H1 (cell line): Measurements from ENCODE around the gene KIF2C. TPM values are rescaled to one million over a fixed set of nuclear protein-coding genes. Genes with fewer than 3 reads are reported as not detected.

Experiments used
- CTCF ChIA-PET: fragments of 300-600 bp; sonication (Branson Sonifier 250); formaldehyde crosslinking; loops from one replicate; lab custom pipeline; 2021; ENCODE audit not compliant: partially characterized antibody; lab: Charles Lee
- POLR2A ChIA-PET: fragments of 300-600 bp; sonication (Branson Sonifier 250); formaldehyde crosslinking; loops from one replicate; lab custom pipeline; 2021; ENCODE audit warnings: inconsistent platforms; ENCODE audit not compliant: partially characterized antibody; lab: Charles Lee
- DNase-seq, 2 experiments: peaks; one replicate each; pipeline versions ENCODE4 v3.0.0 to v3.0.0-alpha.2; 2010 to 2022; ENCODE audit warnings: low spot score in 2 of 2, low read depth in 1 of 2, mixed read lengths in 1 of 2
- FAIRE-seq: peaks from 2 replicates; lab custom pipeline; 2011; peaks lifted over from hg19 to GRCh38; lab: Jason Lieb, UNC
- H2AFZ ChIP-seq: 2 replicates; pipeline ENCODE4 v1.8.1; 2012; ENCODE audit warnings: low read length, inconsistent platforms
- H2AK5ac ChIP-seq: 2 replicates; pipeline ENCODE4 v1.6.1; 2013; ENCODE audit warnings: low read depth, low read length
- H2BK120ac ChIP-seq: replicated peaks from 2 replicates; pipeline ENCODE3; 2013; ENCODE audit warnings: low read depth, low read length, inconsistent platforms
- H2BK12ac ChIP-seq: 2 replicates; pipeline ENCODE4 v1.6.1; 2013; ENCODE audit warnings: low read depth, low read length
- H2BK15ac ChIP-seq: 2 replicates; pipeline ENCODE4 v1.6.1; 2013; ENCODE audit warnings: low read length
- H2BK20ac ChIP-seq: 2 replicates; pipeline ENCODE4 v1.6.1; 2013; ENCODE audit warnings: low read length
- H2BK5ac ChIP-seq: 2 replicates; pipeline ENCODE4 v1.6.1; 2013; ENCODE audit warnings: low read depth, low read length
- H3K14ac ChIP-seq: 2 replicates; pipeline ENCODE4 v1.6.1; 2013; ENCODE audit warnings: inconsistent platforms; ENCODE audit not compliant: insufficient read length
- H3K18ac ChIP-seq: 2 replicates; pipeline ENCODE4 v1.6.1; 2013; ENCODE audit warnings: low read length; ENCODE audit errors: extremely low read depth
- H3K23ac ChIP-seq: 2 replicates; pipeline ENCODE4 v1.6.1; 2013; ENCODE audit warnings: inconsistent platforms; ENCODE audit not compliant: insufficient read length
- H3K23me2 ChIP-seq: 2 replicates; pipeline ENCODE4 v1.6.1; 2013; ENCODE audit warnings: low read depth, low read length
- H3K27ac ChIP-seq: 2 replicates; pipeline ENCODE4 v1.6.1; 2011; ENCODE audit warnings: low read depth, low read length, inconsistent platforms
- H3K27me3 ChIP-seq, 4 experiments: replicated peaks in 1 of 4; 1 replicate in 1 of 4; 2 replicates in 3 of 4; pipeline versions ENCODE4 v1.6.1 to v1.8.1; 2011 to 2013; ENCODE audit warnings: low read length in 3 of 4, mild to moderate bottlenecking in 3 of 4, inconsistent platforms in 2 of 4, mixed read lengths in 2 of 4, moderate library complexity in 1 of 4; ENCODE audit not compliant: control insufficient read depth in 3 of 4, insufficient read depth in 3 of 4; ENCODE audit errors: extremely low read depth in 1 of 4
- H3K36me3 ChIP-seq, 4 experiments: 2 replicates each; pipeline versions ENCODE4 v1.6.1 to v1.8.1; 2011 to 2013; ENCODE audit warnings: mild to moderate bottlenecking in 4 of 4, low read length in 3 of 4, moderate library complexity in 2 of 4, control low read depth in 1 of 4, inconsistent platforms in 1 of 4; ENCODE audit not compliant: insufficient read depth in 4 of 4, control insufficient read depth in 2 of 4
- H3K4ac ChIP-seq: replicated peaks from 2 replicates; pipeline ENCODE3; 2013; ENCODE audit warnings: low read length, low read depth, mixed read lengths, inconsistent platforms; ENCODE audit not compliant: insufficient read length
- H3K4me1 ChIP-seq, 4 experiments: replicated peaks in 1 of 4; 1 replicate in 1 of 4; 2 replicates in 3 of 4; pipeline versions ENCODE4 v1.6.1 to v1.8.1; 2011 to 2013; ENCODE audit warnings: low read length in 3 of 4, inconsistent platforms in 2 of 4, mixed read lengths in 1 of 4; ENCODE audit not compliant: insufficient read depth in 4 of 4, control insufficient read depth in 3 of 4
- H3K4me2 ChIP-seq, 2 experiments: 2 replicates each; pipeline versions ENCODE4 v1.6.1 to v1.8.1; 2011 to 2013; ENCODE audit warnings: low read depth in 2 of 2, low read length in 2 of 2, control low read depth in 1 of 2, inconsistent platforms in 1 of 2, mild to moderate bottlenecking in 1 of 2; ENCODE audit not compliant: insufficient read depth in 1 of 2
- H3K4me3 ChIP-seq, 4 experiments: fragments of 200-600, 300-600 bp in 1 of 4; sonication (generic), shearing (Covaris generic), sonication (Bioruptor Twin) in 1 of 4; 2 replicates each; pipeline versions ENCODE4 v1.5.1 to v1.8.1; 2011 to 2016; ENCODE audit warnings: low read length in 4 of 4, low read depth in 3 of 4, control low read depth in 2 of 4, inconsistent platforms in 2 of 4, mild to moderate bottlenecking in 2 of 4, mixed read lengths in 1 of 4, moderate library complexity in 1 of 4; ENCODE audit not compliant: insufficient read depth in 2 of 4; ENCODE audit errors: extremely low read depth in 1 of 4
- H3K56ac ChIP-seq: replicated peaks from 2 replicates; pipeline ENCODE3; 2013; ENCODE audit warnings: low read depth, mild to moderate bottlenecking, mixed read lengths, low read length, inconsistent platforms; ENCODE audit not compliant: insufficient read length
- H3K79me1 ChIP-seq: 2 replicates; pipeline ENCODE4 v1.6.1; 2013; ENCODE audit warnings: low read depth, low read length, control low read depth
- H3K79me2 ChIP-seq, 2 experiments: 2 replicates each; pipeline versions ENCODE4 v1.6.1 to v1.8.1; 2012 to 2013; ENCODE audit warnings: low read length in 2 of 2, mild to moderate bottlenecking in 2 of 2, inconsistent platforms in 1 of 2; ENCODE audit not compliant: insufficient read depth in 2 of 2, control insufficient read depth in 1 of 2
- H3K9ac ChIP-seq, 4 experiments: replicated peaks in 1 of 4; 1 replicate in 1 of 4; 2 replicates in 3 of 4; pipeline versions ENCODE4 v1.6.1 to v1.8.1; 2011 to 2013; ENCODE audit warnings: low read depth in 3 of 4, low read length in 3 of 4, control low read depth in 2 of 4, mild to moderate bottlenecking in 2 of 4, moderate library complexity in 2 of 4, inconsistent platforms in 1 of 4; ENCODE audit errors: extremely low read depth in 1 of 4
- H3K9me3 ChIP-seq, 2 experiments: 2 replicates each; pipeline versions ENCODE4 v1.6.1 to v1.8.1; 2012 to 2013; ENCODE audit warnings: mild to moderate bottlenecking in 2 of 2, moderate library complexity in 2 of 2, control low read depth in 1 of 2, inconsistent platforms in 1 of 2, low read depth in 1 of 2, low read length in 1 of 2, mixed read lengths in 1 of 2; ENCODE audit not compliant: insufficient read depth in 2 of 2
- H4K20me1 ChIP-seq, 2 experiments: replicated peaks in 1 of 2; 2 replicates each; pipeline versions ENCODE3 to v1.8.1; 2011 to 2013; ENCODE audit warnings: inconsistent platforms in 2 of 2, low read length in 2 of 2, mild to moderate bottlenecking in 1 of 2; ENCODE audit not compliant: insufficient read depth in 2 of 2, control insufficient read depth in 1 of 2
- H4K5ac ChIP-seq: 2 replicates; pipeline ENCODE4 v1.6.1; 2013; ENCODE audit warnings: low read length, low read depth, mixed read lengths, inconsistent platforms; ENCODE audit not compliant: insufficient read length
- H4K8ac ChIP-seq: 2 replicates; pipeline ENCODE4 v1.8.0; 2013; ENCODE audit warnings: mild to moderate bottlenecking, moderate library complexity, low read length, inconsistent platforms; ENCODE audit not compliant: insufficient read depth; ENCODE audit errors: extremely low read depth
- H4K91ac ChIP-seq: replicated peaks from 2 replicates; pipeline ENCODE3; 2013; ENCODE audit warnings: low read length, mixed read lengths, inconsistent platforms; ENCODE audit not compliant: insufficient read length
- CBX5 ChIP-seq: fragments of 300-800, 300-1000 bp; sonication (generic); IDR thresholded peaks from 2 replicates; pipeline ENCODE4 v1.7.1; 2016; ENCODE audit warnings: antibody characterized with exemption, low read length, low read depth
- EZH2 ChIP-seq: fragments of 200-600 bp; sonication (generic); IDR thresholded peaks from 2 replicates; pipeline ENCODE4 v1.7.1; 2012; ENCODE audit warnings: low read depth, mild to moderate bottlenecking, moderate library complexity, low read length, inconsistent platforms; ENCODE audit not compliant: severe bottlenecking
- HDAC6 ChIP-seq: IDR thresholded peaks from one replicate; pipeline ENCODE4 v1.7.1; 2012; ENCODE audit warnings: low read depth, mild to moderate bottlenecking, inconsistent platforms, low read length, moderate library complexity
- JUN ChIP-seq: IDR thresholded peaks from 2 replicates; pipeline ENCODE4 v1.6.1; 2011; ENCODE audit warnings: low read depth, mild to moderate bottlenecking, improper control_type of control experiment, low read length
- JUND ChIP-seq: IDR thresholded peaks from 2 replicates; pipeline ENCODE4 v1.6.1; 2011; ENCODE audit warnings: mild to moderate bottlenecking, improper control_type of control experiment, low read length
- MAX ChIP-seq: IDR thresholded peaks from 2 replicates; pipeline ENCODE4 v1.6.1; 2012; ENCODE audit warnings: inconsistent platforms
- NANOG ChIP-seq: IDR thresholded peaks from 2 replicates; pipeline ENCODE4 v1.6.1; 2011; ENCODE audit warnings: low read length, low read depth, mild to moderate bottlenecking, inconsistent platforms; ENCODE audit not compliant: insufficient read depth, poor library complexity, severe bottlenecking
- POU5F1 ChIP-seq: IDR thresholded peaks from 2 replicates; pipeline ENCODE4 v1.6.1; 2011; ENCODE audit warnings: low read depth, mild to moderate bottlenecking, low read length, moderate library complexity
- RFX5 ChIP-seq: IDR thresholded peaks from 2 replicates; pipeline ENCODE4 v1.6.1; 2011; ENCODE audit warnings: low read depth, low read length, improper control_type of control experiment, borderline replicate concordance
- SP1 ChIP-seq: IDR thresholded peaks from 2 replicates; pipeline ENCODE4 v1.6.1; 2011; ENCODE audit warnings: low read depth, low read length
- SUZ12 ChIP-seq: fragments of 200-600 bp; sonication (generic); IDR thresholded peaks from 2 replicates; pipeline ENCODE4 v1.6.1; 2012; ENCODE audit warnings: mild to moderate bottlenecking, inconsistent platforms, low read length, moderate library complexity, mixed read lengths
- WGBS, 2 experiments: shearing (Covaris generic) in 1 of 2; methylation state at CpG; one replicate each; pipeline versions ENCODE4 v1.1.6 to v1.1.7; 2013 to 2015; ENCODE audit warnings: low lambda C conversion rate in 2 of 2, mixed read lengths in 2 of 2, inconsistent platforms in 1 of 2, low coverage in 1 of 2, missing lambda C conversion rate in 1 of 2; ENCODE audit not compliant: insufficient replicate concordance in 2 of 2, insufficient coverage in 1 of 2, insufficient read length in 1 of 2; ENCODE audit errors: extremely low coverage in 1 of 2, missing lambda C conversion rate in 1 of 2; 5-methylcytosine and 5-hydroxymethylcytosine counted together
- polyA plus RNA-seq, 7 experiments: library from polyadenylated mRNA; depleted of rRNA in 3 of 7; stranded (reverse) in 5 of 7; unstranded in 2 of 7; fragments of >200 nt in 5 of 7; fragments of 200-250 nt in 2 of 7; gene quantifications; 1 replicate in 5 of 7; 2 replicates in 1 of 7; 4 replicates in 1 of 7; pipeline versions ENCODE4 v1.2.1 to v1.2.3, GENCODE V29; 2011 to 2013; ENCODE audit warnings: missing spikeins in 2 of 7, mixed read lengths in 2 of 7
- total RNA-seq: library from RNA; stranded (reverse); fragmentation: NEBNext Ultra II Directional; extraction: Animal tissue kit (Norgen Biotek cat#: 25700); gene quantifications from 2 replicates; pipeline ENCODE4 v1.2.1, GENCODE V29; 2021

KIF2C gene
- total and polyA plus RNA-seq, 2 of the 8 experiments (the other 6 are each of a cell fraction or from before 2014, with no cell fraction given): 41.8 to 68.1 TPM

- H3K36me3 ChIP-seq: no peaks in the 10 kb centered on the region
- H3K27me3 ChIP-seq: no peaks in the 10 kb centered on the region
- H3K14ac ChIP-seq: no peak overlapping the region
- ChIA-PET POLR2A (interaction anchor here (0.8 to 2.3 kb wide), 5 partner anchors 9 to 122 kb away, joined by 4 to 12 read pairs (median 4); no protein-coding TSS in a partner anchor), CTCF (interaction anchor here (0.8 to 2.2 kb wide), 6 partner anchors 10 to 34 kb away, joined by 3 to 15 read pairs (median 5); no protein-coding TSS in a partner anchor)
- FAIRE-seq (no peak), DNase-seq (no peak)
- no peak overlapping the region for H2AFZ ChIP-seq
- H4K20me1 ChIP-seq: no peaks in the 10 kb centered on the region
- no peak overlapping the region for H3K9ac ChIP-seq
- H3K23me2 ChIP-seq: no peaks in the 10 kb centered on the region
- 82% methylated on average over 7 of the region's 7 CpGs; no CpG with 5 or more reads in 1 of the 2 experiments for WGBS, 2 experiments
- no peaks in the 10 kb centered on the region for H3K9me3 ChIP-seq
- H3K4me2 ChIP-seq: no peak overlapping the region
- H2BK120ac ChIP-seq: no peak overlapping the region
- no peak overlapping the region for H3K23ac ChIP-seq
- H2BK20ac ChIP-seq: no peak overlapping the region
- H3K79me1 ChIP-seq: no peaks in the 10 kb centered on the region
- H4K8ac ChIP-seq: no peak overlapping the region
- no peaks in the 10 kb centered on the region for H3K4me1 ChIP-seq
- no peak overlapping the region for H4K5ac ChIP-seq
- H2BK12ac ChIP-seq: no peak overlapping the region
- no peaks in the 10 kb centered on the region for H3K79me2 ChIP-seq
- H2AK5ac ChIP-seq: 0 out of 2 replicates have a peak overlapping the region, but pooled peaks have one; percentile 26
- no peak overlapping the region for H3K4ac ChIP-seq
- H3K18ac ChIP-seq: no peak overlapping the region
- H4K91ac ChIP-seq: no peak overlapping the region
- no peak overlapping the region for H2BK5ac ChIP-seq
- no peak overlapping the region for H3K27ac ChIP-seq
- no peak overlapping the region for H2BK15ac ChIP-seq
- no peak overlapping the region for H3K56ac ChIP-seq
- no peak overlapping the region for H3K4me3 ChIP-seq
- no peak for TF ChIP-seq CBX5
- no peak for TF ChIP-seq SP1
- no peak for TF ChIP-seq JUN
- no peak for TF ChIP-seq RFX5
- TF ChIP-seq MAX: no peak
- TF ChIP-seq POU5F1: no peak
- no peak for TF ChIP-seq EZH2
- no peak for TF ChIP-seq HDAC6
- no peak for TF ChIP-seq SUZ12
- no peak for TF ChIP-seq NANOG
- TF ChIP-seq JUND: no peak
These were observed 42.8 kb upstream of the KIF2C start for GRCh38 chr1:44696789-44697345.
